OCI-LY3 (cell line): Measurements from ENCODE around the gene BCL10.

Experiments used
- H2AFZ ChIP-seq: fragments of 200-600, 300-600 bp; shearing (Covaris generic); 2 replicates; pipeline ENCODE4 v1.6.0; 2014; ENCODE audit warnings: antibody characterized with exemption, low read depth, low read length
- H3K27ac ChIP-seq: fragments of 200-600, 300-600 bp; sonication (generic); 2 replicates; pipeline ENCODE4 v1.5.1; 2014; ENCODE audit warnings: mild to moderate bottlenecking, low read length, moderate library complexity, mixed read lengths
- H3K27me3 ChIP-seq: fragments of 200-600, 300-600 bp; sonication (generic); 2 replicates; pipeline ENCODE4 v1.6.1; 2014; ENCODE audit warnings: low read depth, low read length, mixed read lengths
- H3K36me3 ChIP-seq: fragments of 200-600, 300-600 bp; sonication (generic); replicated peaks from 2 replicates; pipeline ENCODE3; 2014; ENCODE audit warnings: low read depth, low read length, mixed read lengths
- H3K4me1 ChIP-seq: fragments of 300-600, 200-600 bp; sonication (generic); 2 replicates; pipeline ENCODE4 v1.6.1; 2014; ENCODE audit warnings: low read length, mixed read lengths
- H3K4me2 ChIP-seq: fragments of 200-600, 300-600 bp; sonication (generic); 2 replicates; pipeline ENCODE4 v1.6.1; 2014; ENCODE audit warnings: low read length, mixed read lengths
- H3K4me3 ChIP-seq: fragments of 300-600, 200-600 bp; sonication (generic); 2 replicates; pipeline ENCODE4 v1.5.1; 2014; ENCODE audit warnings: antibody characterized with exemption, mild to moderate bottlenecking, low read length, moderate library complexity
- H3K79me2 ChIP-seq: fragments of 300-600, 200-600 bp; shearing (Covaris generic); 2 replicates; pipeline ENCODE4 v1.6.1; 2014; ENCODE audit warnings: mild to moderate bottlenecking, low read length, mixed read lengths
- H3K9ac ChIP-seq: fragments of 300-600, 200-600 bp; shearing (Covaris generic); 2 replicates; pipeline ENCODE4 v1.6.0; 2014; ENCODE audit warnings: mild to moderate bottlenecking, low read length, moderate library complexity
- H3K9me3 ChIP-seq: fragments of 200-600, 300-600 bp; shearing (Covaris generic); 2 replicates; pipeline ENCODE4 v1.6.1; 2014; ENCODE audit warnings: low read length, mixed read lengths; ENCODE audit not compliant: insufficient read depth
- H4K20me1 ChIP-seq: fragments of 200-600, 300-600 bp; sonication (generic); 2 replicates; pipeline ENCODE4 v1.6.1; 2016; ENCODE audit warnings: low read length, mixed read lengths; ENCODE audit not compliant: insufficient read depth
- EZH2phosphoT487 ChIP-seq: fragments of 200-600 bp; shearing (Covaris generic); IDR thresholded peaks from 2 replicates; pipeline ENCODE4 v1.6.1; 2018; ENCODE audit warnings: antibody characterized with exemption, mixed run types, low read depth
- TF ChIP-seq, protein P1 (sequence below): fragments of 200-600, 300-600 bp; sonication (generic); IDR thresholded peaks from 2 replicates; pipeline ENCODE4 v1.5.1; 2014; ENCODE audit warnings: antibody characterized with exemption, low read length, low read depth

Gene BCL10

DNA sequence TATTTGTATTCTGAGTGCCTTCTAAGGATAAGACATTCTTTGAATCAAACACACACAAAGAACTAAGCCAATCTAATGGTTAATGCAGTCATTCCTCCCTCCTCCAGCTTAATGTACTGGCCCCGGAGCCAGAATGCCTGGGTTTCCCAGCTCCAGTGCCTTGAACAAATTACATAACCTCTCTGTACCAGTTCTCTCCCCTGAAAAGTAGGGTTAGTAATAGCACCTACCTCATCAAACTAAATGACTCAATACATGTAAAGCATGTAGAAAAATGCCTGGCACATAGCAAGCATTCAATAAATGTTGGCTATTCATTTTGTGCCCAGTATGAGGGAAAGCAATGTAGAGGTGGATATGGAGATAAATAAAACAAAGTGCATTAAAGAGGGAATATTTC is 31.0 kb downstream of the BCL10 start:
- Histone ChIP-seq H3K9ac (no peak overlapping the region), H3K36me3 (peaks cover 7% of the 10 kb centered on the region), H3K9me3 (no peaks in the 10 kb centered on the region), H3K79me2 (no peaks in the 10 kb centered on the region), H4K20me1 (no peaks in the 10 kb centered on the region), H3K4me1 (peaks cover 7% of the 10 kb centered on the region), H3K27ac (no peak overlapping the region), H3K4me3 (no peak overlapping the region), H3K4me2 (no peak overlapping the region), H3K27me3 (no peaks in the 10 kb centered on the region), H2AFZ (no peak overlapping the region)
- no peak for TF ChIP-seq EZH2phosphoT487
- TF ChIP-seq, protein P1, sequence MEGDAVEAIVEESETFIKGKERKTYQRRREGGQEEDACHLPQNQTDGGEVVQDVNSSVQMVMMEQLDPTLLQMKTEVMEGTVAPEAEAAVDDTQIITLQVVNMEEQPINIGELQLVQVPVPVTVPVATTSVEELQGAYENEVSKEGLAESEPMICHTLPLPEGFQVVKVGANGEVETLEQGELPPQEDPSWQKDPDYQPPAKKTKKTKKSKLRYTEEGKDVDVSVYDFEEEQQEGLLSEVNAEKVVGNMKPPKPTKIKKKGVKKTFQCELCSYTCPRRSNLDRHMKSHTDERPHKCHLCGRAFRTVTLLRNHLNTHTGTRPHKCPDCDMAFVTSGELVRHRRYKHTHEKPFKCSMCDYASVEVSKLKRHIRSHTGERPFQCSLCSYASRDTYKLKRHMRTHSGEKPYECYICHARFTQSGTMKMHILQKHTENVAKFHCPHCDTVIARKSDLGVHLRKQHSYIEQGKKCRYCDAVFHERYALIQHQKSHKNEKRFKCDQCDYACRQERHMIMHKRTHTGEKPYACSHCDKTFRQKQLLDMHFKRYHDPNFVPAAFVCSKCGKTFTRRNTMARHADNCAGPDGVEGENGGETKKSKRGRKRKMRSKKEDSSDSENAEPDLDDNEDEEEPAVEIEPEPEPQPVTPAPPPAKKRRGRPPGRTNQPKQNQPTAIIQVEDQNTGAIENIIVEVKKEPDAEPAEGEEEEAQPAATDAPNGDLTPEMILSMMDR, result no peak

DNA sequence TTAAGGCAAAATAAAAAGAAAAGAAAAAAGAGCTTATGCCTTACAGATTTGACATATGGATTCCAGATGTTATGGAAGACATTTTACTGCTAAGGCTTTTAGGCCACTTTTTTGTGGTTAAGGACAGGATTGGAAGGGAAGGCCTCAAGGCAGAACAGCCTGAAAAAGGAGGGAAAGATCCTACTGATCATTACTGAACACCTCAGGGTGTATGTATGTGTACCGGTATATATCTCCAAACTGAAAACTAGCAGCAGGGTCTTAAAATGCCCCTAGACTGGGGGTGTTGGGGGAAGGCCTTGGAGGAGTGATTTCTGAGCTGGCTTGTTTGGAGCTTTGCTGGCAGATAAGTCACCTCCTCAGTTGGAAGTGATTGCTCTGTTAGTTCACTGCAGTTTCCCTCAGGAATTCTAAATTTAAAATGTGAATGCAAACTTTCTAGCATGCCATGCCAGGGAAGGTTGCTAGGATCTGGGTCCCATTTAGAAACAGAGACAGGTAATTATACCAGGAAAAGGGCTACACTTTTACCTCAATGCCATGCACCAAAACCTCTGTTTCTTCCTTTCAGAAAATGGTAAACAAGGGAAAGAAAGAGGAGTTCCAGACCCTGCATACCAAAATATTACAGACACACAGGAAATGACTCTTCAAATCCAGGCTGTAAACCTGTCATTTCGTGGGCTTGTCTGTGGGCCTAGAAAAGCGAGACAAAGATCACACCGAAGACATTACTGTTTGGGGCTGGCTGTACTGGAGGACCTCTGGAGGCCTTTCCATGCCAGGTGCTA is 32.0 kb downstream of the BCL10 start:
- Histone ChIP-seq H3K4me3 (no peak overlapping the region), H3K79me2 (no peaks in the 10 kb centered on the region), H2AFZ (no peak overlapping the region)

DNA sequence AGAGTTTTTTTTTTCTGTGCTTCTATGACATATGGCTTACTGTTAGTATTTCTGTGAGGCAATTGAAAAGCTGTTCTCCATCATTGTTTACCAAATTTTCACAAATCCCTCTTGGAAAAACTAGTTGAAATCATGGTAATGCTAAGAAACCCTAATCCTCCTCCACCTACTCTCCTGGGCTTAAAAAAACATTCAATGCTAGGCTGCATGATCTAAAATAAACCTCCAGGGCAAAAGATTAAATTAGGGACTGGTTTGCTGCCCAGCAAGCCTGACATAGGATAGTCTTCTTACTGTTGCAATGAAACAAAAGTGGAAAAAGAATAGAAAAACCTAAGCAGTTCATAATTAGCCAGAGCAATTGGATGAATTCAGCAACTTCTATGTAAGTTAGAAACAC is 33.1 kb downstream of the BCL10 start:
- H3K27ac ChIP-seq, result no peak overlapping the region
- H3K9ac ChIP-seq, result no peak overlapping the region
- H3K4me1 ChIP-seq, result peaks cover 8% of the 10 kb centered on the region
- no peak overlapping the region for H3K4me3 ChIP-seq
- H4K20me1 ChIP-seq, result no peaks in the 10 kb centered on the region
- H3K4me2 ChIP-seq, result no peak overlapping the region
- H3K9me3 ChIP-seq, result no peaks in the 10 kb centered on the region
- no peak overlapping the region for H2AFZ ChIP-seq
- H3K27me3 ChIP-seq, result no peaks in the 10 kb centered on the region
- no peaks in the 10 kb centered on the region for H3K36me3 ChIP-seq
- TF ChIP-seq, protein P1, result no peak
- TF ChIP-seq EZH2phosphoT487, result no peak
- no peaks in the 10 kb centered on the region for H3K79me2 ChIP-seq

More for the DNA sequence above, 32.0 kb downstream of the BCL10 start:
- Histone ChIP-seq H3K36me3 (no peaks in the 10 kb centered on the region), H3K4me1 (peaks cover 8% of the 10 kb centered on the region), H3K27ac (no peak overlapping the region), H3K27me3 (no peaks in the 10 kb centered on the region), H4K20me1 (no peaks in the 10 kb centered on the region), H3K9me3 (no peaks in the 10 kb centered on the region), H3K9ac (no peak overlapping the region), H3K4me2 (no peak overlapping the region)
- TF ChIP-seq EZH2phosphoT487, result no peak
- TF ChIP-seq, protein P1, result no peak

DNA sequence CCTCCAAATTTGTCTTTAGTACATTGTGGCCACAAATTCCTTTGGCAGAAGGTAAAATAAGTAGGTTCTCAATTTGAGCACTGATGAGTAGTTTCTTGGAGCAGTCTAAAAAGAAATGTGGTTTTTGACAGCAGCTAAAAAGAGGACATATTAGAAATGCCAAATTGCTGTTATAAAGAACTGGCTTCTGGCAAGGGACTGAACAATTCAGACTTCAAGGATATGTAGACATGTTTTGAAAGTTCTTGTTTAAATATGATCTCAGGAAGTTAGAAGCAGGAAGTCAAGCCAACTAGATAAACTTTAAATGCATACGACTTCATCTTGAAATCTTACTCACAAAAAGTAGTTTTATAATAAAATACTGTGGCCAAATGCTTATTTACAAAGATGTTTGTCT is 35.8 kb downstream of the BCL10 start:
- TF ChIP-seq, protein P1, result no peak
- TF ChIP-seq EZH2phosphoT487, result no peak
- Histone ChIP-seq H3K9me3 (no peaks in the 10 kb centered on the region), H3K79me2 (no peaks in the 10 kb centered on the region), H3K4me1 (peaks cover 8% of the 10 kb centered on the region), H3K4me3 (no peak overlapping the region), H3K36me3 (no peaks in the 10 kb centered on the region), H4K20me1 (no peaks in the 10 kb centered on the region), H3K27me3 (no peaks in the 10 kb centered on the region), H3K27ac (no peak overlapping the region), H3K4me2 (no peak overlapping the region), H3K9ac (peak overlapping the region; percentile 2; the same call in 1 of the 2 replicates), H2AFZ (peak overlapping the region; percentile 86)
